Stimulated activated CD4-positive, alpha-beta T cell treated with anti-CD3 and anti-CD28 coated beads, Interleukin-4, amount 100 ng/mL, for 24 hours (primary cell): ENCODE data around the gene STK32B.
"Not testable (repeated sequence)": the region's sequence is repeated elsewhere in the genome, so short reads cannot be mapped to it uniquely, and the experiment has no call there.

Experiments used
- DNase-seq: peaks from one replicate; pipeline ENCODE4 v3.0.0-alpha.2; 2020

STK32B gene

DNA sequence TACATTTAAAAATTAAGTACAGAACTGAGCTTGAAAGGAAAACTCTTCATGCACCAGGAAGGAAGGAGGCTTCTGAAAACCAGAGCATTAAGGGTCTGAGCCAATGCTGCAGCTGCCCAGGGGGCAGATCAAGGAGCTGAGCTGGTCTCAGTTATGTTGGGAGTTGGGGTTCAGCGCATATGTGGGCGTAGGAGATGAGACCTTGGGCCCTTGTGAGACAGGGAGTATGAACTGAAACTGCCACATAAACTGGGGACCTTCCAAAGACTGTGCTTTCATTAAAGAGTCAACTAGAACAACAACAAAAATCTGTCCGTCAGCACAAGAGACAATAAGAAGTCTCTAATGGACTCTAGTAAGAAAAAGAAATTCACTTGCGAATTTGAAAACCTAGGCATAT is 226.9 kb downstream of the STK32B start:
- DNase-seq, result no peak

GRCh38 chr4:5280069-5280468 is 228.8 kb downstream of the STK32B start:
- DNase-seq, result not testable (repeated sequence)

- DNase-seq, result no peak
Measured at GRCh38 chr4:5280828-5281227, 229.5 kb downstream of the STK32B start.

- no peak for DNase-seq
Measured at GRCh38 chr4:5283837-5284236, 232.6 kb downstream of the STK32B start.

DNA sequence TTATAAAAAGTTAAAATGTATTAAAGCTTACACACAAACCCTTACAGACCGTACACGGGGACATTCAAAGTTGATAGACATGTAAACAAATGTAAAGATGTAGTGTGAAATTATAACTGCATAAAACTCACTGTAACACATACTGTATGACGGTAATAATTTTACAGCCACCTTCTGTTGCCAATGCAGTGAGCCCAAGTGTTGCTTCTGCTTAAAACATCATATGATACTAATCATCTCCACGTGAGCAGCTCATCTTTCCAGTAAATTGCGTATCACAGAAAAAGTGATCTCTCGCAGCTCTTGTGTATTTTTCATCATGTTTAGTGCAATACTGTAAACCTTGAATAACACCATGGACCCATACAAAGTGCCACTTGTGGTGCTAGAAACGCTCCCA is 233.2 kb downstream of the STK32B start:
- DNase-seq, result no peak

- DNase-seq, result no peak
Measured at GRCh38 chr4:5292101-5292500, 240.8 kb downstream of the STK32B start.

DNA sequence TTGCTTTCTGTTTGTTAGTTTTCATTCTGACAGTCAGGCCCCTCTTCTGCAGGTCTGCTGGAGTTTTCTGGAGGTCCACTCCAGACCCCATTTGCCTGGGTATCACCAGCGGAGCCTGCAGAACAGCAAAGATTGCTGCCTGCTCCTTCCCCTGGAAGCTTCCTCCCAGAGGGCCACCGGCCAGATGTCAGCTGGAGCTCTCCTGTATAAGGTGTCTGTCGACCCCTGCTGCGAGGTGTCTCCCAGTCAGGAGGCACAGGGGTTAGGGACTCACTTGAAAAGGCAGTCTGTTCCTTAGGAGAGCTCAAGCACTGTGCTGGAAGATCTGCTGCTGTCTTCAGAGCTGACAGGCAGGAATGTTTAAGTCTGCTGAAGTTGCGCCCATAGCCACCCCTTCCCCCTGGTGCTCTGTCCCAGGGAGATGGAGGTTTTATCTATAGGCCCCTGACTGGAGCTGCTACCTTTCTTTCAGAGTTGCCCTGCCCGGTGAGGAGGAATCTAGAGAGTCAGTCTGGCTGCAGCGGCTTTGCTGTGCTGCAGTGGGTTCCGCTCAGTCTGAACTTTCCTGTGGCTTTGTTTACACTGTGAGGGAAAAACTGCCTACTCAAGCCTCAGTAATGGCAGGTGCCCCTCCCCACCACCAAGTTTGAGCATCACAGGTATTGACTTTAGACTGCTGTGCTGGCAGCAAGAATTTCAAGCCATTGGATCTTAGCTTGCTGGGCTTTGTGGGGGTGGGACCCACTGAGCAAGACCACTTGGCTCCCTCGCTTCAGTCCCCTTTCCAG is 246.9 kb downstream of the STK32B start:
- not testable (repeated sequence) for DNase-seq

DNA sequence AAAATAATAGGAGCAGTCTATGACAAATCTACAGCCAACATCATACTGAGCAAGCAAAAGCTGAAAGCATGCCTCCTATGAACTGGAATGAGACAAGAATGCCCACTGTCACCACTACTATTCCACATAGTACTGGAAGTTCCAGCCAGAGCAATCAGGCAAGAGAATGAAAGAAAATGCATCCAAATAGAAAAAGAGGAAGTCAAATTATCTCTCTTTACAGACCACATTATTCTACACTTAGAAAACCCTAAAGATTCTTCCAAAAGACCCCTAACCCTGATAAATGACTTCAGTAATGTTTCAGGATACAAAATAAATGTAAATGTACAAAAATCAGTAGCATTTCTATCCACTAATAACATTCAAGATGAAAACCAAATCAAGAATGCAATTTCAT is 249.0 kb downstream of the STK32B start:
- DNase-seq, result no peak

GRCh38 chr4:5307928-5308327 is 256.6 kb downstream of the STK32B start:
- no peak for DNase-seq

GRCh38 chr4:5322321-5322720 is 271.0 kb downstream of the STK32B start:
- DNase-seq, result no peak

DNA sequence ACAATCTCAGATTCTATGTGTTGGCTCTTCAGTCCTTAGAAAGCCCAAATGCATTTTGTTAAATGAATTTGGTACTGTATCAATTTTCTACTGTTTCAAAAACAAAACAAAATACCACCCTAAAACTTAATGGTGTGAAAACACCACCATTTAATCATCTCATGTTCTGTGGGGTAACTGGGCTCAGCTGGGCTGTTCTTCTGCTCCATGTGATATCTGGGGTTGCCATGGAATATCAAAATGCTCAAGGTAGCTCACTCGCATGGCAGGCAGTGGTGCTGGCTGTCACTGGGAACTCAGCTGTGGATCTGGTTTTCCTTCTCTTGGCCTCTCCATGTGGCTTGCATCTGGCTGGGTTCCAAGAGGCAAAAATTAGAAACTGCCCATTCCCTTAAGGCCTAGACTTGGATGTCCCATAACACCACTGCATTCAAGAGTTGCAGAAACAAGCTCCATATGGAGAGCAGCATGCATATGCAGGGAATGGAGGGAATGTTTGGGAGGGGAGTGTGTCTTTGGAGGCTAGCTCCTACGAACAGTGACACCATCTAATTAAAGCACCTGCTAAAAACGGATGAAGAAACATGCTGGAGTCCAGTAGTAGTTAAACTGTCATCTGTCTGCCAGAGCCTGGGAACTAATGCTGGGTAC is 279.2 kb downstream of the STK32B start:
- DNase-seq, result no peak

DNA sequence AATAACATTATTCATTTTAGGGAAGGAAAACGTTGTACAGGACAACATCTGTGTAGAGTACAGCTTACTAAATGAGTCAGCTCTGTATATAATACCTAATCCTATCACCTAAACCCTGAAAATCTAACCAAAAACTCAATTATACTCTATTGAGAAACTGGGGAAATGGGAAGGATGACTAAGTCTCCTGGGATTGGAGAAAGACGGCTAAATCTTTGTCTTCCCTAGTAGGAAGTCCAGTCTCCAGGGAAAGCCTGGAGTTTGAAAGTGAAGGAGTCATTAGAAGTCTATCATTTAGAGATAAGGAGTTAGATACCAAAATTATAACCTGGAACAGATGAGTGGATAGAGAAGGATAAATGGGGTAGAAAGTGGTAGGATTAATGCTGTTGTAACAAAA is 286.5 kb downstream of the STK32B start:
- no peak for DNase-seq

DNA sequence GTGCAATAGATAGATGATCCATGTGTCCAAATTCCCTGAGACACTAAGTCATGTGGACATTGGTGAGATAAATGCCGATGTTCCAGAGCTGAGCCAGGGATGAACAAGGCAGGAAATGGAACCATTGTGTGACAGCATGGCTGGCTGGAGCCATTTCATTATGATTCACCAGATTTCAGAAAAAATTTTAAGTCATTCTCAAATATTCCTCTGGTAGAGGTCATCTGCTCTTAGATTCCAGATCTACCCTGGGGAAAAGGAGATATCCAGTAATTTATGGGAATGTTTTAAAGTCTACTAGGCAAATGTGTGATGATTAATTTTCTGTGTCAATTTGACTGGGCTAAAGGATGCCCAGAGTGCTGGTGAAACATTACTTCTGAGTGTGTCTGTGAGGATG is 287.3 kb downstream of the STK32B start:
- no peak for DNase-seq

DNA sequence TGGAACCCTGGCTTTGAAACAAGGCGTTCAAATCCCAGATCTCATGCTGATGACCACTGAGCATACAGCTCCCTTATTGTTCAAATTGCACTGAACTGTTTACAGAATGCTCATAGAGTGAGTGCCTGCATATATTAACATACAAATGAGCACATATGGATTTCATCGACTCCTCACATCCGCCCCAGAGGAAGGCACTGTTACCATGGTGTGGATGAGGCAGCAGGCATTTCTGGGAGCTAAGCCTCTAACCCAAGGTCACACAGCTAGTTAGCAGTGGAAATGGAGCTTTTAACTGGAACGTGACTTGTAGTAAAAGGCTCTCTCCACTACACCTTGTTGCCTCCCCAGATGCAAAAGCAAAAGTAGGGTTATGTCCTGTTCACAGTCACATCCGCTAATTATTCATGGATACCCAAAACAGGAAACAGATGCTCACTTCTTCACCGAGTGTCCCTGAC is 289.7 kb downstream of the STK32B start:
- no peak for DNase-seq

GRCh38 chr4:5341526-5341925 is 290.2 kb downstream of the STK32B start:
- DNase-seq, result no peak

DNA sequence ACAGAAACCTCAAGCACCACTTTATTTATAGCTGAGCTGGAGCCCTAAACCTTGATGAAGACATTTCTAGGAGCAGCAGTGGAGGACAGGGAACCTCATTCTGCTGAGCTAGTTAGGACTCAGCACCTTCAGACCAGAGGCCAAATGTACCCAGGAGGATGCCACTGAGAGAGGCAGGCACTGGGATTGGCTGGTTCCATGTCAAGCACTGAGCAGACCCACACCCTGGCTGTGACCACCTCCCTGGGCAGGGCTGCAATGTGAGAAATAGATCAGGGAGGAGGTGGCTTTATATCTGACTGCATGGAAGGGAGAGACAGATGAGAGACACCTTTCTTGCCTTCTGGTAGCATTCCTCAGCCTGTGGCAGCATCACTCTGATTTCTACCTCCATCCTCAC is 304.6 kb downstream of the STK32B start:
- no peak for DNase-seq

GRCh38 chr4:5357870-5358269 is 306.6 kb downstream of the STK32B start:
- DNase-seq, result no peak

DNA sequence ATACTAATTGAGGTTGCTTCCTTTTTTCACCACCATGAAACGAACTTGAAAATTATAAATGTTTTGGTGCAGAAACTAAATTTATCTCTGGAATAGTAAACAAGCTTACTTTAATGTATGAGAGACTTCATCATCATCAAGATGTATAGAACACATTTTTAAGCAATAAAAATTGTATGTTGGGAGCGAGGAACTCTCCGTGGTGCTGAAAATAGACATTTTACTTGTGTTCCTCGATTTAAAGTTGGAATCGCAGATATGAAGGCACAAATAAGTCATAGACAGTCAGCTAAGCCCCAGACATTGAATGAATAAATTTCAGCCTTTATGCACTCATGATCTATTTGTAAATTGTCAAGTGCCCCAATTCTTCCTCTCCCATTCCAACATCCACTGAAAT is 310.7 kb downstream of the STK32B start:
- no peak for DNase-seq

- DNase-seq, result no peak
Measured at GRCh38 chr4:5364406-5364805, 313.1 kb downstream of the STK32B start.

- no peak for DNase-seq
Measured at GRCh38 chr4:5365071-5366008, 314.1 kb downstream of the STK32B start.

DNA sequence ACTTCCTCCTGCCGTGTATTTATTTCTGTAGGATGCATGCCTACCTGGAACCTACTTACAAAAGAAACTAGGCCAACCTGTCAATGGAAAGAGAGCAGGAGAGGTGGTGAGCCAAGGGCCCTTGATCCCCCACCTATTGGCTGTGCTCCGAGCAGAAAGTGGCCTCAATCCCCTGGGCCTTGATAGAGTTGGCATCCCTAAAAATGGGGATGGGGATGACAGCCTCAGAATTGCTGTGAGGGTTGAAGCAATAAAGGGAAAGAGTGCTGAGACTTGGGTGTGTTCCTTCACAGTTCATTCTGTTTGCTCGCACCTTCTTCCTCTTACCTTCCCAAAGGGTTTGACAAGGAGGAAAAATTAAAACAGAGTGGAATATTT is 314.7 kb downstream of the STK32B start:
- no peak for DNase-seq

- DNase-seq, result no peak
Measured at GRCh38 chr4:5366421-5366820, 315.1 kb downstream of the STK32B start.

- no peak for DNase-seq
Measured at GRCh38 chr4:5368426-5368825, 317.1 kb downstream of the STK32B start.

DNA sequence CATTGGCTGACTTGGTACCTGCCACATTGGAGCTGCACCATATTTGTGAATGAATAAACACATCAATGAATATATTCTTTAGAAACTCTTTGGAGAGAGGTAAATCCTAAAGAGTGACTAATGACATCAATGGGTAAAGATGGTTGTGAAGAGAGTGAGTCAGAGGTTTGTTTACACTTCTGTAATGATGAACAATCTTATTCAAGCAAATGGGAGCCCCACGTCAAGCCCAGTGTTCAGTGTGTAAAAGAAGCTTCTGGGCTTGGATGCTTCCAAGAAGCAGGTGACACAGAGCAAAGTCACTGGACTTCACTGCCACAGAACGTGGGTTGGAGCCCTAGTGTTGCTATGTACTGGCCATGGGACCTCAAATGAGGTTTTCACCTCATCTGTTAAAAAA is 319.0 kb downstream of the STK32B start:
- no peak for DNase-seq
